Measurements from ENCODE around the gene SLC25A21.

- TF ChIP-seq ZBTB26 (tag by site-specific recombination; optimal IDR thresholded peaks at IDR 0.05) (no peak), CTCF (tag by site-specific recombination; IDR thresholded peaks at IDR 0.05) (no peak)
Observed at GRCh38 chr14:36676236-36676635, 496.2 kb downstream of the SLC25A21 start.
